Stimulated activated naive CD8-positive, alpha-beta T cell treated with anti-CD3 and anti-CD28 coated beads, Interleukin-15, Interleukin-2, amounts not matched to agents 100 ng/mL and 50 ng/mL, for 24 hours (primary cell): ENCODE measurements around the gene AFF3.

ENCODE experiments used
- H3K27ac Mint-ChIP-seq: one replicate; pipeline ENCODE4 v1.8.0; 2021; ENCODE audit warnings: mild to moderate bottlenecking, mixed read lengths
- H3K27me3 Mint-ChIP-seq: one replicate; pipeline ENCODE4 v1.8.0; 2021; ENCODE audit warnings: mixed read lengths
- H3K36me3 Mint-ChIP-seq: one replicate; pipeline ENCODE4 v1.8.0; 2021; ENCODE audit warnings: low read depth, mixed read lengths
- H3K4me1 Mint-ChIP-seq: one replicate; pipeline ENCODE4 v1.8.0; 2021; ENCODE audit warnings: low read depth, mixed read lengths
- H3K4me3 Mint-ChIP-seq: one replicate; pipeline ENCODE4 v1.8.0; 2021; ENCODE audit warnings: mild to moderate bottlenecking, mixed read lengths
- H3K9me3 Mint-ChIP-seq: one replicate; pipeline ENCODE4 v1.8.0; 2021; ENCODE audit warnings: mixed read lengths

The AFF3 gene

GRCh38 chr2:99562516-99562915, 579.9 kb downstream of the AFF3 start:
- no peaks in the 10 kb centered on the region for H3K36me3 Mint-ChIP-seq
- no peaks in the 10 kb centered on the region for H3K4me1 Mint-ChIP-seq
- no peak overlapping the region for H3K27ac Mint-ChIP-seq
- H3K9me3 Mint-ChIP-seq, result no peaks in the 10 kb centered on the region
- no peak overlapping the region for H3K4me3 Mint-ChIP-seq
- H3K27me3 Mint-ChIP-seq, result no peaks in the 10 kb centered on the region

DNA sequence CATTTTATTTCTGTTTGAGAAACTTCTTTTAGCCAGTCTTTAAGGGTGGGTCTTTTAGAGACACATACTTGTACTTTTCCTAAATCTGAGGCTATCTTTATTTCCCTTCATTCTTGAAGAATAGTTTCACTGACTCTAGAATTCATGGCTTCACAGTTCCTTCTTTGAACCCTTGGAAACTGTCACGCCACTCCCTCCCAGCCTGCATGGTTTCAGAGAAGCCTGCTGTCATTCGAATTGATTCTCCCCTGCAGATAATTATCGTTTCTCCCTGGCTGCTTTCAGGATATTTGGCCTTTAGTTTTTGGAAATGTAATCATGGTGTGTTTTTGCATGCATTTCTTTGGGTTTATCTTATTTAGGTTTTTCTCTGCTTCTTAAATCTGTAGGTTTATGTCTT, 580.6 kb downstream of the AFF3 start:
- Mint-ChIP-seq H3K27me3 (no peaks in the 10 kb centered on the region), H3K36me3 (no peaks in the 10 kb centered on the region), H3K4me1 (no peaks in the 10 kb centered on the region), H3K9me3 (no peaks in the 10 kb centered on the region), H3K4me3 (no peak overlapping the region), H3K27ac (no peak overlapping the region)

GRCh38 chr2:99559075-99559662, 583.2 kb downstream of the AFF3 start:
- Mint-ChIP-seq H3K36me3 (no peaks in the 10 kb centered on the region), H3K9me3 (no peaks in the 10 kb centered on the region), H3K27me3 (no peaks in the 10 kb centered on the region), H3K4me3 (no peak overlapping the region), H3K27ac (no peak overlapping the region), H3K4me1 (no peaks in the 10 kb centered on the region)

DNA sequence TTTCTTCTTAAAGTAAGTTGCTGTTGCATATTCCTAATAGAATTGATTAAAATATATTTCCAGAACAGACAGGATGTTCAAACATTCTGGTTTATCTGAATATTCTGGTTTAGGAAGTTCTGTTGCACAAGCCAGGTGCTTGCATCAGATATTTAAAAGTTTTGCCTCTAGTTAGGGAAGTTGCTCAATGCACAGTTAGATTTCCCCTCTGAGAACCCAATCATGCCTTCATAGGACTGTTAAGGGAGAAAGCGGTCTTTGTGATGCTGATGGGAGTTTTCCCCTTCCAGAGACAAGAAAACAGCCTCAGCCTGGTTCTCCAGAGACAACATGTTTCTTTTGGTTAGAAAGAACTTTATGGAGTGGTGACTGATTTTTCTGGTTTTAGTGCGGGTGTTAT, 587.0 kb downstream of the AFF3 start:
- H3K4me1 Mint-ChIP-seq, result no peaks in the 10 kb centered on the region
- H3K9me3 Mint-ChIP-seq, result no peaks in the 10 kb centered on the region
- H3K4me3 Mint-ChIP-seq, result no peak overlapping the region
- no peaks in the 10 kb centered on the region for H3K27me3 Mint-ChIP-seq
- no peaks in the 10 kb centered on the region for H3K36me3 Mint-ChIP-seq
- no peak overlapping the region for H3K27ac Mint-ChIP-seq

- Mint-ChIP-seq H3K27me3 (no peaks in the 10 kb centered on the region), H3K36me3 (no peaks in the 10 kb centered on the region), H3K27ac (no peak overlapping the region), H3K9me3 (no peaks in the 10 kb centered on the region), H3K4me3 (no peak overlapping the region), H3K4me1 (no peaks in the 10 kb centered on the region)
These were observed 587.5 kb downstream of the AFF3 start for GRCh38 chr2:99554871-99555270.

DNA sequence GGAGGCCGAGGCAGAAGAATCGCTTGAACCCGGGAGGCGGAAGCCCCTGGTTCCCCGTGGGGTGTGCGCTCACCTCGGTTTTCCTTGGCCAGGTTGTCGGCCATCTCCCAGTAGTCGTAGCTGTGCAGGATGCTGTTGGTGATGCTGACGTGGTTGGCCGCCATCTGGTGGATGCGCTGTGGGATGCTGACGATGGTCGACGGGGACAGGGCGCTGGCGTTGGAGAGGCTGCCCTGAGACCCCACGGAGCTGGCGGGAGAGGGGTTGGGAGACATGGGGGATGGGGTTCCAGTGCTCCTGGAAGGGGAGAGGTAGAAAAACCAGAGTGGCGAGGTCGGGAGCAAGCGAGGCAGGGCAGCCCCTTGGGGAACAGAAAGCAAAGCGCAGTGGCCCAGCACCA, 588.2 kb downstream of the AFF3 start:
- H3K36me3 Mint-ChIP-seq, result no peaks in the 10 kb centered on the region
- no peak overlapping the region for H3K27ac Mint-ChIP-seq
- no peaks in the 10 kb centered on the region for H3K9me3 Mint-ChIP-seq
- H3K27me3 Mint-ChIP-seq, result no peaks in the 10 kb centered on the region
- no peaks in the 10 kb centered on the region for H3K4me1 Mint-ChIP-seq
- H3K4me3 Mint-ChIP-seq, result no peak overlapping the region

DNA sequence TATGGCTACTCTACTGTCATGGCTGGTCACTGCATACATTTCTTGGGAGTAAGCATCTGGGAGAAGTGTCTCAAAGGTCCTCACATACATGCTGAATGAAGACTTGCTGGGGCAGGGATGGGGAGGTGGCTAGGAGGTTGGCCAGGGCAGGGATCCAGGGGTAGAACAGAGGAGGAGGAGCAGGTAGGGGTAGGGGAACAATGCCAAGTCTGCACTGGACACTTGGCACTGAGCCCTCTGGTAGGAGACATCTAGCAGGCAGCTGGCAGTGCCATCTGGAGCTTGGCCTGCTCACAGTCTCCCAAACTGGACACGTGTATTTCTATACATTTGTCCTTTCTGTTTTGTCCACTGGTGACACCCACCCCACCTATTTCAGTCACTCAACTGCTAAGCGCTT, 589.9 kb downstream of the AFF3 start:
- H3K36me3 Mint-ChIP-seq, result no peaks in the 10 kb centered on the region
- H3K4me3 Mint-ChIP-seq, result no peak overlapping the region
- no peaks in the 10 kb centered on the region for H3K27me3 Mint-ChIP-seq
- H3K4me1 Mint-ChIP-seq, result no peaks in the 10 kb centered on the region
- H3K9me3 Mint-ChIP-seq, result no peaks in the 10 kb centered on the region
- H3K27ac Mint-ChIP-seq, result no peak overlapping the region

- H3K27ac Mint-ChIP-seq, result no peak overlapping the region
- no peaks in the 10 kb centered on the region for H3K36me3 Mint-ChIP-seq
- no peak overlapping the region for H3K4me3 Mint-ChIP-seq
- H3K9me3 Mint-ChIP-seq, result no peaks in the 10 kb centered on the region
- H3K27me3 Mint-ChIP-seq, result no peaks in the 10 kb centered on the region
- no peaks in the 10 kb centered on the region for H3K4me1 Mint-ChIP-seq
These were observed 592.0 kb downstream of the AFF3 start for GRCh38 chr2:99550368-99550767.

- Mint-ChIP-seq H3K9me3 (no peaks in the 10 kb centered on the region), H3K4me3 (no peak overlapping the region), H3K36me3 (no peaks in the 10 kb centered on the region), H3K4me1 (no peaks in the 10 kb centered on the region), H3K27ac (no peak overlapping the region), H3K27me3 (peaks cover 4% of the 10 kb centered on the region)
These were observed 596.8 kb downstream of the AFF3 start for GRCh38 chr2:99545604-99546003.

DNA sequence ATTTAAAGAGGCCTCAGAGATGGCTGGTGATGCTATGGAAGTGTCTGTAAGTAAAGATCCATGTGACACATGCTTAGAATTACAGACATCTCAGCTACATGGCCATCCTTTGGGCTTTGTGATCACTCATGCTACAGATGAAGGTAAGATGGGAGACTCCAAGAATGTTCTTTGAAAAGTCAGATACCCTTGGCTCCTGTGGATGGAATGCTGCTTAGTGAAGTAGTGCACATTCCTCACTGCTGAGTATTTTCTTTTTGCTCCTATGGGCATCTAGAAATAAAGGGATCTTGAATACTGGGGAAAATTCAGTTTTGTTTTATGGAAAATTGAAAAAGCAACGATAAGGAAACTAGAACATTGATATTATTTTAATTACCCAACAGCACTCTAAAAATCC, 597.3 kb downstream of the AFF3 start:
- Mint-ChIP-seq H3K36me3 (no peaks in the 10 kb centered on the region), H3K4me1 (no peaks in the 10 kb centered on the region), H3K27ac (no peak overlapping the region), H3K9me3 (no peaks in the 10 kb centered on the region), H3K4me3 (no peak overlapping the region), H3K27me3 (peaks cover 7% of the 10 kb centered on the region)

GRCh38 chr2:99544608-99545007, 597.8 kb downstream of the AFF3 start:
- Mint-ChIP-seq H3K4me3 (no peak overlapping the region), H3K9me3 (no peaks in the 10 kb centered on the region), H3K4me1 (no peaks in the 10 kb centered on the region), H3K27ac (no peak overlapping the region), H3K27me3 (peaks cover 7% of the 10 kb centered on the region), H3K36me3 (no peaks in the 10 kb centered on the region)

GRCh38 chr2:99543247-99543646, 599.1 kb downstream of the AFF3 start:
- H3K27me3 Mint-ChIP-seq, result peaks cover 14% of the 10 kb centered on the region

GRCh38 chr2:99537910-99538485, 604.4 kb downstream of the AFF3 start:
- no peak overlapping the region for H3K27ac Mint-ChIP-seq
- H3K9me3 Mint-ChIP-seq, result peaks cover 6% of the 10 kb centered on the region
- no peaks in the 10 kb centered on the region for H3K36me3 Mint-ChIP-seq
- peaks cover 18% of the 10 kb centered on the region for H3K27me3 Mint-ChIP-seq
- H3K4me3 Mint-ChIP-seq, result no peak overlapping the region
- no peaks in the 10 kb centered on the region for H3K4me1 Mint-ChIP-seq

More at GRCh38 chr2:99543247-99543646, 599.1 kb downstream of the AFF3 start:
- Mint-ChIP-seq H3K9me3 (no peaks in the 10 kb centered on the region), H3K36me3 (no peaks in the 10 kb centered on the region), H3K27ac (no peak overlapping the region), H3K4me1 (no peaks in the 10 kb centered on the region), H3K4me3 (no peak overlapping the region)

DNA sequence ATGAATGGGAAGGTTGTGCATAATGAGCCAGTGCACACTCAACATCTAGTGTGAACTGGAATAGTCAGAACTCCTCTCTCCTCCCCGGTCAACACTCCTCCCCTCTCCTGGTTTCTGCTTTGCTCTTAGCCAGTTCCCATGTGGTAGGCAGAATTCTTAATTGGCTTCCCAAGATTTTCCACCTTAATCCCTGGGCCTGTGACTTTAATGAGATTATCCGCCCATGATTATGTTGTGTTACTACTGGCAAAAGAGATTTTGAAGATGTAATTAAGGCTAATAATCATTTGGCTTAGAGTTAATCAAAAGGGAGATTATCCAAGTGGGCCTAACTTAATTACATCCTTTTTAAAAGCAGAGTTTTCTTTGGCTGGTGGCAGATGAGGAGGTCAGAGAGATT, 618.3 kb downstream of the AFF3 start:
- H3K9me3 Mint-ChIP-seq, result no peaks in the 10 kb centered on the region
- no peak overlapping the region for H3K4me3 Mint-ChIP-seq
- H3K27ac Mint-ChIP-seq, result no peak overlapping the region
- H3K36me3 Mint-ChIP-seq, result no peaks in the 10 kb centered on the region
- peaks cover 7% of the 10 kb centered on the region for H3K27me3 Mint-ChIP-seq
- no peaks in the 10 kb centered on the region for H3K4me1 Mint-ChIP-seq

GRCh38 chr2:99522157-99522556, 620.2 kb downstream of the AFF3 start:
- no peak overlapping the region for H3K27ac Mint-ChIP-seq
- no peaks in the 10 kb centered on the region for H3K4me1 Mint-ChIP-seq
- H3K36me3 Mint-ChIP-seq, result no peaks in the 10 kb centered on the region
- H3K9me3 Mint-ChIP-seq, result no peaks in the 10 kb centered on the region
- H3K27me3 Mint-ChIP-seq, result peaks cover 13% of the 10 kb centered on the region
- H3K4me3 Mint-ChIP-seq, result no peak overlapping the region

GRCh38 chr2:99520813-99521212, 621.6 kb downstream of the AFF3 start:
- peaks cover 14% of the 10 kb centered on the region for H3K27me3 Mint-ChIP-seq
- H3K9me3 Mint-ChIP-seq, result no peaks in the 10 kb centered on the region
- H3K27ac Mint-ChIP-seq, result no peak overlapping the region
- no peak overlapping the region for H3K4me3 Mint-ChIP-seq
- no peaks in the 10 kb centered on the region for H3K4me1 Mint-ChIP-seq
- H3K36me3 Mint-ChIP-seq, result no peaks in the 10 kb centered on the region
